Measurements from ENCODE around the gene INPP5D. TPM values are rescaled to one million over a fixed set of nuclear protein-coding genes. Genes with fewer than 3 reads are reported as not detected.

The INPP5D gene
- total and polyA plus RNA-seq, 2 donors (not counting 3 experiments of a cell fraction or from before 2014, with no cell fraction given), result 13.9 to 46.6 TPM

- no peak for TF ChIP-seq MAX (IDR thresholded peaks at IDR 0.05; ENCODE audit: insufficient read depth, insufficient read length)
- TF ChIP-seq MYC (IDR thresholded peaks at IDR 0.05; ENCODE audit: low read depth, low read length), result no peak
- TF ChIP-seq EZH2 (IDR thresholded peaks at IDR 0.05; ENCODE audit: borderline replicate concordance, low read depth, low read length, severe bottlenecking), result no peak
- no peak for TF ChIP-seq GATA2 (IDR thresholded peaks at IDR 0.05; ENCODE audit: insufficient read depth, insufficient read length, low read depth, low read length)
- no peak for TF ChIP-seq POLR2AphosphoS5 (IDR thresholded peaks at IDR 0.05; ENCODE audit: insufficient read depth, low read depth, low read length)
- TF ChIP-seq FOS (IDR thresholded peaks at IDR 0.05; ENCODE audit: borderline replicate concordance, insufficient read depth, low read length), result no peak
- TF ChIP-seq POLR2A (IDR thresholded peaks at IDR 0.05; ENCODE audit: low read depth, low read length), result no peak
- TF ChIP-seq CTCF (IDR thresholded peaks at IDR 0.05; ENCODE audit: extremely low read depth in 1 of 2, insufficient read depth in 1 of 2, low read depth in 1 of 2, low read length in 2 of 2), result no peak
- no peak for TF ChIP-seq JUN (IDR thresholded peaks at IDR 0.05; ENCODE audit: borderline replicate concordance, insufficient read depth, insufficient read length, low read depth)
- Histone ChIP-seq H3K9me1 (replicated peaks; ENCODE audit: control insufficient read depth, extremely low read depth, insufficient read depth, low read length) (no peaks in the 10 kb centered on the region), H3K4me2 (ENCODE audit: insufficient read depth, low read length) (no peak overlapping the region), H3K79me2 (ENCODE audit: control insufficient read depth, insufficient read depth, low read length) (no peaks in the 10 kb centered on the region), H3K27ac (ENCODE audit: insufficient read depth, low read depth, low read length) (no peak overlapping the region), H3K27me3 (ENCODE audit: control insufficient read depth in 2 of 2, insufficient read depth in 2 of 2, low read length in 2 of 2) (no peaks in the 10 kb centered on the region), H3K36me3 (ENCODE audit: control insufficient read depth in 2 of 2, extremely low read depth in 1 of 2, insufficient read depth in 2 of 2, low read length in 2 of 2) (peaks cover 0 to 34% of the 10 kb centered on the region in 2 experiments), H3K4me1 (ENCODE audit: control insufficient read depth, extremely low read depth, insufficient read depth, low read length) (no peaks in the 10 kb centered on the region), H2AFZ (ENCODE audit: low read depth, low read length) (no peak overlapping the region), H4K20me1 (replicated peaks; ENCODE audit: control insufficient read depth, extremely low read depth, insufficient read depth, low read length) (no peaks in the 10 kb centered on the region), H3K9ac (replicated peaks; ENCODE audit: extremely low read depth, insufficient read depth, low read length) (no peak overlapping the region), H3K9me3 (replicated peaks; ENCODE audit: control insufficient read depth, insufficient read depth, low read length) (no peaks in the 10 kb centered on the region), H3K4me3 (replicated peaks in 1 of 3; ENCODE audit: insufficient read depth in 1 of 3, low read depth in 1 of 3, low read length in 3 of 3) (no peak overlapping the region)
- ChIA-PET CTCF (interaction anchor here (1.0 to 1.5 kb wide), 4 partner anchors 22 to 102 kb away, joined by 3 to 4 read pairs (median 4); partner anchors contain the start of gene INPP5D), POLR2A (no interaction called here)
- DNase-seq (ENCODE audit: low read depth, low spot score), result no peak
- FAIRE-seq, result no peak
- intact Hi-C loops (cut with micrococcal nuclease), result no loop called here
- BruUV-seq (replicated peaks), result no TSS peak
- dilution Hi-C loops (cut with MboI; ENCODE audit: extremely low pct_ligation_motif_present, low sequenced_read_pairs), result no loop called here
These were observed 70.4 kb downstream of the INPP5D start for GRCh38 chr2:233130481-233131020.

Data from endothelial cell of umbilical vein (primary cell).